Measurements from ENCODE around the gene MRPL10. TPM values are rescaled to one million over a fixed set of nuclear protein-coding genes. Genes with fewer than 3 reads are reported as not detected.

MRPL10 gene
- total RNA-seq, 2 experiments from 2014 or later: 59.7 to 60.9 TPM

- ChIA-PET CTCF (interaction anchor here (0.7 to 1.7 kb wide), 3 partner anchors 18 to 25 kb away, joined by 3 to 5 read pairs (median 3); partner anchors contain the start of gene SCRN2), POLR2A (no interaction called here)
Observed at GRCh38 chr17:47864791-47865216, 33.5 kb upstream of the MRPL10 start.

DNA sequence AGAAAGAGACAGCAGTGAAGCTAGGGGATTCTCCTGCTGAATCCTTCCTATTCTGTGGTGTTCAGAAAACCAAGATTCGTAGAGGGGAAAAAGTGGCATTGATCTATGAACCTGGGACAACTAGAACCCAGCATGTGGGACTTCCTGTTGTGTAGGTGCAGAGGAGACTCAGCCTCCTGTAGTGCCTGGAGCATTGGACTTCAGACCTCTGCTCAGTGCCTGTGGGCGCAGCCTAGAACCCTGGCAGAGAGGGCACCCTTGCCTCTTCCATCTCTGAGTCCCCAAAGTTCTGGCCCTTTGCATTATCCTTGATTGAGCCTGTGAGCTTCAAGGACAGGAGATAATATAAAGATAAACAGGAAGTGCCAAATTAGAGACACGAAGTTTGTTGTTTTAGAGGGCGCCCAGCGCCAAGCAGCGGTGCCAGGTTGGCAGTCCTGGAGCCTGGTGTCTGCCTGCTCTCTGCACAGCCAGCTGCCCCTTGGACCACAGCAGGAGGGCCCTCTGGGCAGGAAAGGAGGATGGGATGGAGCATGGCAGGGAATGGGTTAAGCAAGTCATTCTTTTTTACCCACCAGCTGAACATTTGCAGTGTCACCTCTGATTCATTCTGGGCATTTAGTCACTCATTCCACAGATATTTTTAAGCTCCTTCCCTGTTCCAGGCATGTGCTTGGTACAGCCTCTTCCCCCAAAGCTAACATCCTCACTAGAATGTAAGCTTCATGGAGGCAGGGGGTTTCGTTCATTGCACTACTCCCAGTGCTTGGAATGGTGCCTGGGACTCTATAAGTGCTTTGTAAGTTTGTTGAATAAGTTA is 31.5 kb upstream of the MRPL10 start:
- ChIA-PET POLR2A (no interaction called here), CTCF (interaction anchor here (0.5 to 0.7 kb wide), 2 partner anchors 13 to 128 kb away, joined by 3 read pairs; no protein-coding TSS in a partner anchor)

DNA sequence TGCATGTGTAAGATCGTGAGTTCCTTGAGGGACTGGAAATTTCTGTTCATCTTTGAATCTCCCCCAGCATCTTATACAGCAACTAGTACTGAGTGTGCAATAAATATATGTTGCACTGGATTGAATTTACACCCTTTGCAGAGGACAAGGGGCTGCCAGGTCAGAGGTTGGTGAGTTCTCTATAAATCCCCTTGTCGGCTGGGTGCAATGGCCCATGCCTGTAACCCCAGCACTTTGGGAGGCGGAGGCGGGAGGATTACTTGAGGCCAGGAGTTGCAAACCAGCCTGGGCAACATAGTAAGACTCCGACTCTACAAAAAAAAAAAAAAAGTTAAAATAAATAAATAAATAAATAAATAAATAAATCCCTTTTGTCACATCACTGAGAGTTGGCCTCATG is 29.0 kb upstream of the MRPL10 start:
- POLR2A ChIA-PET: no interaction called here

DNA sequence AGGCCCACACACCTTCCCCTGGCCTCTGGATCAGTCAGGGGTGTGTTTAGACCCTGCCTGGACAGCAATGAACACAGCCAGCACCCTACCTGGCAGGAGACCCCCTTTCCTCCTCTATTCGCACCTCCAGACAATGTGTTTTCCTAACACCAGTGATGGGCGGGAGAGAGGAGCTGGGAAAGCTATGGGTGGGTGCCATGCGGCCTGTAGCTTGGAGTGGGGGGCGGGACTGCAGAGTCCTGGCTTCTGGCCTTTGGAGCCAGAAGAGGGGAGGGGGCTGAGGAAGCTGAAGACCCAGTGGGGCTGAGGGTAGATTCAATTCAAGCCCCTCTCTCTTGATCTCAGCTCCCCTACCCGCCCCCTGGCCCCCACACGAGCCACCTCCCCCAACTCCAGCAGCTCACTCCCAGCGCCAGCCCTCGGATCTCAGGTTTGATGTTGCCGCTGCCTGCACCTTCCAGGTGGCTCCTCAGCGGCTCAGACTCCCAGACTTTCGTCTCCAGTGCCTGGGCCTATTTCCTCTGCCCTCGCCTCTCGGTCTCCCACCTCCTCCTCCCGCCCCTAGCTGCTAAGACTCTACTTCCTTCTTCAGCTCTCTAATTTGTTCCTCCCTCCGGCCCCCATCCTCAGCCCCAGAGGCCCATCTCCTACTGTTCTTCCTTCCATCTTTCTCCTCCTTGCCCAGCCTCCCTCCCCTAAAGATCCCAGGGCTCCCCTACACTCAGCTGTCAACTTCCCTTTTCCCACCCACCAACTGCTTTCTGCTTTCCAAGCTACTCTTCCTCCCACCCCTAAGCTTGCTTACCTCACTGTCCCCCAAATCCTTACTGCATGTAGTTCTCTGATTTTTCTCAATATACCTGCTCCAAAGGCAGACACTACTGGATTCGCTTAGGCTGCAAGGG is 26.5 kb upstream of the MRPL10 start:
- ChIA-PET CTCF (interaction anchor here (0.6 to 28.0 kb wide), 2 partner anchors 31 to 1457 kb away, joined by 3 to 379 read pairs; partner anchors contain the start of gene SP2), POLR2A (no interaction called here)

More for the DNA sequence above, 29.0 kb upstream of the MRPL10 start:
- CTCF ChIA-PET: interaction anchor here (28.0 kb wide), 1 partner anchor 29 kb away, joined by 379 read pairs; the partner anchor contains the start of gene SP2

GRCh38 chr17:47856830-47857229 is 25.5 kb upstream of the MRPL10 start:
- ChIA-PET POLR2A (no interaction called here), CTCF (interaction anchor here (28.0 kb wide), 1 partner anchor 32 kb away, joined by 379 read pairs; the partner anchor contains the start of gene SP2)

- ChIA-PET POLR2A (no interaction called here), CTCF (interaction anchor here (0.6 to 28.0 kb wide), 3 partner anchors 15 to 34 kb away, joined by 4 to 379 read pairs (median 4); partner anchors contain the start of genes OSBPL7, SCRN2 and SP2)
Observed at GRCh38 chr17:47855737-47856136, 24.4 kb upstream of the MRPL10 start.

- ChIA-PET CTCF (interaction anchor here (28.0 kb wide), 1 partner anchor 36 kb away, joined by 379 read pairs; the partner anchor contains the start of gene SP2), POLR2A (interaction anchor here (0.6 kb wide), 1 partner anchor 36 kb away, joined by 5 read pairs; no protein-coding TSS in a partner anchor)
Observed at GRCh38 chr17:47853616-47854015, 22.3 kb upstream of the MRPL10 start.

GRCh38 chr17:47852113-47852949 is 21.0 kb upstream of the MRPL10 start:
- CTCF ChIA-PET: interaction anchor here (3.8 to 28.0 kb wide), 2 partner anchors 11 to 37 kb away, joined by 22 to 379 read pairs; partner anchors contain the start of genes SCRN2 and SP2
- POLR2A ChIA-PET: interaction anchor here (0.6 kb wide), 2 partner anchors 43 to 46 kb away, joined by 5 to 16 read pairs; no protein-coding TSS in a partner anchor

DNA sequence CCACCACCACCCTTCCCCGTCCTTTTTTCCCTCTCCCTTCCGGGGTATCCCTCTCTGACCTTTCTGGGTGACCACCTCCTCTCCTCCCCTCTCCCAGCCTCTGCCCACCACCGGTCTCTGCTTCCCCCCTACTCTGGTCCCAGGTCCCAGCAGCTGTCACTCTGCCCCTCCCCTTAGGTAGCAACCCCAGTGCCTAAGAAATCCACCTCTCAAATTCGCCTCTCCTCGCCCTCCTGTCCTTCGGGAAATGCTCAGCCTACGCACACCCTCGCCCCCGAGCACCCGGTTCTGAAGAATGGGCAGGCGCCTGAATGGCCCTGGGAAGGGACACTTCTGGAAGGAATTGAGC is 20.4 kb upstream of the MRPL10 start:
- POLR2A ChIA-PET: no interaction called here
- CTCF ChIA-PET: interaction anchor here (3.8 to 28.0 kb wide), 2 partner anchors 10 to 38 kb away, joined by 22 to 379 read pairs; partner anchors contain the start of genes SCRN2 and SP2

- POLR2A ChIA-PET: no interaction called here
- CTCF ChIA-PET: interaction anchor here (3.8 to 28.0 kb wide), 2 partner anchors 9 to 38 kb away, joined by 22 to 379 read pairs; partner anchors contain the start of genes SCRN2 and SP2
Observed at GRCh38 chr17:47850692-47851573, 19.6 kb upstream of the MRPL10 start, which contains the start of gene SP6. Gene SP6 (minus strand): TSS chr17:47851163. CDS start chr17:47848429, 2,734 bp downstream.

DNA sequence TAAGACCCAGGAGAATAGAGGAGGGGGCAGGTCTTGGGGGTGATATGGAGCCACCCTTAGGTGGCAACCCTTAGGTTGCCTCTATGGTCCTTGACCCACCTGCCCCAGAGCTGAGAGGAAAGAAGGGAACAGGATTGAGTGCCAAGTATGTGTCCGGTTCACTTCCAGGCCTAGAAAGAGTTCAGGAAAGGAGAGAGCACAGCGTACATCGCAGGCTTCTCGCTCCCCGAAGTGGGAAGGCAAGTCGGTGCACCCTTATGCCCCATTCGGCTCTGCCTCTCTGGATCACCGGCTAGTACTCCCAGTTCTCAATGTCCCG is 19.0 kb upstream of the MRPL10 start:
- POLR2A ChIA-PET: no interaction called here
- CTCF ChIA-PET: interaction anchor here (3.8 to 28.0 kb wide), 2 partner anchors 9 to 39 kb away, joined by 22 to 379 read pairs; partner anchors contain the start of genes SCRN2 and SP2

DNA sequence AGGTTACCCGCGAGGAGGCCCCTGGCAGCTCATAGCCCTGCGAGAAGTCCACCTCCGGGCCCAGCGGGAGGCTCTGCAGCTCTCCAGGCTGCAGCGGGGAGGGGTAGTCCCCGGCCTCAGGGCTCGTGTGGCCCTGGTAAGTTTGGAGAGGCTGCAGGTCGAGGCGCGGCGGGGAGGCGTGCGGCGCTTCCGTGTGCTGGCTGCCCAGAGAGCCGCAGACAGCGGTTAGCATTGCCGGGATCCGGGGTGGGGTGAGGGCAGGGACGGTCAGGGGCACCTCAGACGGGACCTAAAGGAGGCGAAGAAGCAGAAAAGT is 16.8 kb upstream of the MRPL10 start:
- ChIA-PET CTCF (interaction anchor here (0.7 to 28.0 kb wide), 6 partner anchors 11 to 133 kb away, joined by 3 to 379 read pairs (median 3); partner anchors contain the start of genes OSBPL7 and SP2), POLR2A (no interaction called here)

DNA sequence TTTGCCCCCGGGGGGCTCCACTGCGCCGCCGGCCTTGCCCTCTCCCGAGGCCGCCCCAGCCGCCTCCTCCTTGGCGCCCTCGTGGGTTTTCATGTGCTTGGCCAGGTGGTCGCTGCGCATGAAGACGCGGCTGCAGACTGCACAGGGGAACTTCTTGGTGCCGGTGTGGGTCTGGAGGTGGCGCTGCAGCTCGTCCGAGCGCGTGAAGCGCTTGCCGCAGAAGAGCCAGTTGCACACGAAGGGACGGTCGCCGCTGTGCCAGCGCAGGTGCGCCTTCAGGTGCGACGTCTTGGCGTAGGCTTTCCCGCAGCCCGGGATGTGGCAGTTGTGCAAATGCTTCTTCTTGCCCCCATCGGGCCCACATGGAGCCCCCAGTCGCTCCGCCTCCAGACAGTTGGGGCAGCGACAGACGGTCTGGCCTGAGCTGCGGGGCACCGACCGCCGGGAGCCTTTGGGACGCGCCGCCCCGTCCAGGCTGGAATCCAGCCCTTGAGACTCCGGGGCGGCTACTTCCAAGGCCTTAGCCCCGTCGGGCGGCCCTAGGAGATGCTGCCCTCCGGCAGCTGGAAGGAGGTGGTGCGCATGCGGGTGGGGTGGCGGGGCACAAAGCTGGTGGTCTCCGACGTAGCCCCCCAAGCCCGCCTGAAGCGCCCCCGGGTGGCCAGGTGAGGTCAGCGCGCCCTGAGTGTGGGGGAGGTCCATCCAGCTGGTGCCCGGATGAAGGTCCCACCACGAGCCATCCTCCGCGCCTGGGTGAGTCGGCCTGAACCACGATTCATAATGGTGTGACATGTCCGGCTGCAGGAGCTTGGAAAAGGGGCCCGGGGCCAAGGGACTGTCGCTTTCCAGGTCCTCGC is 16.2 kb upstream of the MRPL10 start:
- ChIA-PET POLR2A (interaction anchor here (0.6 kb wide), 1 partner anchor 24 kb away, joined by 6 read pairs; no protein-coding TSS in a partner anchor), CTCF (interaction anchor here (0.6 to 28.0 kb wide), 7 partner anchors 12 to 134 kb away, joined by 3 to 379 read pairs (median 3); partner anchors contain the start of genes OSBPL7 and SP2)

DNA sequence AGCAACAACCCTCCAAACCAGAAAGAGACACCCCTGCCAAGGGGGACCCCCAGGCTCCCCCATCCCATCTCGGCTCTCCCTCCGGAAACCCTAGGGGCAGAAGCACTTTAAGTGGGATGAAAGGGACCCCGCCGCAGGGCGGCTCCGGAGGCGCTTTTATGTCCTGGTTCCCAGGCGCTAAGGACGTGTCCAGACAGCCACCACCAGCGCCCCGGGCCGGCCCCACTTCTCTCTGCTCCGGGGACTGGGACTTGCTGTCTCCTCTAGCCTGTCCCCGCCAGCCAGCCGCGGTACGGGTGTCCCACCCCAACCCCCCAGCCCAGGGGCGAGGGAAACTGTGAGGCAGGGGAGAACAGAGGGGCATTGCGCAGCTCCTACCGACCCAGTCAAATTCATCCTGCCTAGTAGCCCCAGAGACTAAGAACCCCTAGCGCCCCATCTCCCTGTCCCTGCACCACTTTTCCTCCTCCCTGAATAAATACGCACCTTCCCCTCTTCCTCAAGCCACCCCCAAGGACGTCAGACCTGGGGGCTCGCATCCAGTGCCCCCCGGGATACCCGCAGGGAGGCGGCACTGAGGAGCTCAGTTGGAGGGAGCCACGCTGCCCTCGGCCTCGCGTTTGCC is 15.5 kb upstream of the MRPL10 start:
- POLR2A ChIA-PET: interaction anchor here (0.6 kb wide), 2 partner anchors 25 to 49 kb away, joined by 4 to 6 read pairs; partner anchors contain the start of gene SP2

DNA sequence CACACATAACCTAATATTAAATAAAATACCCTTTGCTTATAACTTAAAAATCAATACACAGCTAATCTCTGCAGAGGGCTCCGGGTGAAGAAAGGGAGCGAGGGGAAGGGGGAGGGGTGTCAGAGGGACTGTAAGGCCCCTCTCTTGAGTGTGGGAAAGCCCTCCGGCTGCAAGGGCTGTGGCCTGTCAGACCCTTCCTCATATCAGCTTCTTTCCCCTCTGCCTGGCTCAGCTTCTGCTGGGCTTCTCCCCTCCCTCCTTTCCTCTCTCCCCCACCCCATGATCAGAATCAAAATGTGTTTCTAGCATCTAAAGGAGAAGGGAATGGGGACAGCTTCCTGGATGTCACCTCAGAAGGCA is 14.4 kb upstream of the MRPL10 start:
- CTCF ChIA-PET: interaction anchor here (0.8 to 28.0 kb wide), 3 partner anchors 25 to 44 kb away, joined by 3 to 379 read pairs (median 3); partner anchors contain the start of gene SP2
- POLR2A ChIA-PET: no interaction called here

More for the DNA sequence above, 15.5 kb upstream of the MRPL10 start:
- CTCF ChIA-PET: interaction anchor here (0.6 to 28.0 kb wide), 5 partner anchors 24 to 135 kb away, joined by 3 to 379 read pairs (median 3); partner anchors contain the start of gene SP2
